Measurements from ENCODE around the gene CLK2.

DNA sequence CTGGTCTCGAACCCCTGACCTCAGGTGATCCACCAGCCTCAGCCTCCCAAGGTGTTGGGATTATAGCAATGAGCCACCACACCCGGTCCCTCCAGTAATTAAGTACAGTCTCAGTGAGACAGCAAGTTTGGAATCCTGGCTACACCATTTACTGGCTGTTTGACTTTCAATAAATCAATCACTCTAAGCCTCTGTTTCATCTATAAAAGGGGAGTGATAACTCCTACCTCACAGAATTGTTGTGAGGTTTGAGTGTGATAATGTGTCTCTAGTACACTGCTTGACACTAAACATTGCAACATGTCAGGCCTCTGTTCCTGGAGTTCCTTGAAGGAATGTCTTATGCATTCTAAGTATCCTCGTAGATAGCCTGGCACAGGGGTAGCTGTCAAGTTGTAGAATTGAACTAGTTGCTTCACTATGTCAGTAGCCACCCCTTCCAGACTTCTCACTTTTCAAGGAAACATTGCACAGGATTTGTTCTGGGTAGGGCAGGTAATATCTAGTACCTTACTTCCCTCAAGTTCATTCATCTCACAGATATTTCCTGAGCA is 30.4 kb downstream of the CLK2 start:
- TF ChIP-seq EP300 (IDR thresholded peaks at IDR 0.05; ENCODE audit: borderline replicate concordance): no peak
- TF ChIP-seq, protein P1, sequence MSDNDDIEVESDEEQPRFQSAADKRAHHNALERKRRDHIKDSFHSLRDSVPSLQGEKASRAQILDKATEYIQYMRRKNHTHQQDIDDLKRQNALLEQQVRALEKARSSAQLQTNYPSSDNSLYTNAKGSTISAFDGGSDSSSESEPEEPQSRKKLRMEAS (IDR thresholded peaks at IDR 0.05): no peak

Data from Ishikawa (cell line).